GM23338 (cell line): ENCODE results near the gene SETD1B. TPM values are rescaled to one million over a fixed set of nuclear protein-coding genes. Genes with fewer than 3 reads are reported as not detected.
"Not testable (repeated sequence)": the region's sequence is repeated elsewhere in the genome, so short reads cannot be mapped to it uniquely, and the experiment has no call there.

Source experiments
- ATAC-seq: fragments of 200-7000 bp; cut with Tn5 transposase; 3 replicates; pipeline ENCODE4 v1.9.1; 2020
- DNase-seq: peaks from one replicate; pipeline ENCODE4 v3.0.0-alpha.2; 2015; ENCODE audit warnings: low spot score
- H2AFZ ChIP-seq: fragments of 200-600 bp; sonication (generic); 2 replicates; pipeline ENCODE4 v1.8.0; 2016; ENCODE audit warnings: antibody characterized with exemption, mild to moderate bottlenecking, moderate library complexity
- H3F3A ChIP-seq: fragments of 200-600 bp; sonication (generic); replicated peaks from 2 replicates; pipeline ENCODE4 v1.8.0; 2017; ENCODE audit warnings: antibody characterized with exemption, mixed run types, low read depth
- H3K27ac ChIP-seq: fragments of 200-600 bp; sonication (generic); 2 replicates; pipeline ENCODE4 v1.6.1; 2016; ENCODE audit warnings: low read depth
- H3K27me3 ChIP-seq: fragments of 200-600 bp; sonication (generic); 2 replicates; pipeline ENCODE4 v1.8.0; 2016; ENCODE audit warnings: mild to moderate bottlenecking, mixed run types, moderate library complexity; ENCODE audit not compliant: insufficient read depth
- H3K36me3 ChIP-seq: fragments of 200-600 bp; sonication (generic); 2 replicates; pipeline ENCODE4 v1.8.0; 2016; ENCODE audit warnings: mild to moderate bottlenecking; ENCODE audit not compliant: insufficient read depth
- H3K4me1 ChIP-seq: fragments of 200-600 bp; sonication (generic); 2 replicates; pipeline ENCODE4 v1.8.0; 2016; ENCODE audit warnings: mild to moderate bottlenecking, moderate library complexity; ENCODE audit not compliant: insufficient read depth
- H3K4me2 ChIP-seq: fragments of 200-600 bp; sonication (generic); 2 replicates; pipeline ENCODE4 v1.7.1; 2017; ENCODE audit warnings: mixed run types
- H3K4me3 ChIP-seq: fragments of 200-600 bp; sonication (generic); 2 replicates; pipeline ENCODE4 v1.6.1; 2016; ENCODE audit warnings: mixed run types
- H3K79me2 ChIP-seq: fragments of 200-600 bp; sonication (generic); replicated peaks from 2 replicates; pipeline ENCODE4 v1.8.0; 2017; ENCODE audit warnings: mild to moderate bottlenecking; ENCODE audit not compliant: insufficient read depth
- H3K9me2 ChIP-seq: fragments of 200-600 bp; sonication (generic); 2 replicates; pipeline ENCODE4 v1.8.0; 2017; ENCODE audit not compliant: insufficient read depth
- H4K20me1 ChIP-seq: fragments of 200-600 bp; sonication (generic); replicated peaks from 2 replicates; pipeline ENCODE4 v1.8.0; 2017; ENCODE audit warnings: mild to moderate bottlenecking; ENCODE audit not compliant: insufficient read depth
- H3K27ac Mint-ChIP-seq: 2 replicates; pipeline ENCODE4 v1.8.0; 2020; ENCODE audit warnings: inconsistent platforms, mild to moderate bottlenecking, moderate library complexity, mixed read lengths
- H3K27me3 Mint-ChIP-seq: 3 replicates; pipeline ENCODE4 v1.8.0; 2022; ENCODE audit warnings: low read depth, mild to moderate bottlenecking, moderate library complexity, mixed read lengths, inconsistent platforms; ENCODE audit not compliant: insufficient read depth, poor library complexity
- H3K36me3 Mint-ChIP-seq: 3 replicates; pipeline ENCODE4 v1.8.0; 2021; ENCODE audit warnings: low read depth, mild to moderate bottlenecking, inconsistent platforms, moderate library complexity, mixed read lengths
- H3K4me1 Mint-ChIP-seq: 3 replicates; pipeline ENCODE4 v1.8.0; 2020; ENCODE audit warnings: mild to moderate bottlenecking, inconsistent platforms, mixed read lengths
- H3K4me3 Mint-ChIP-seq: 3 replicates; pipeline ENCODE4 v1.8.0; 2021; ENCODE audit warnings: moderate library complexity, mild to moderate bottlenecking, inconsistent platforms, mixed read lengths
- H3K9me3 Mint-ChIP-seq: 3 replicates; pipeline ENCODE4 v1.8.0; 2020; ENCODE audit warnings: moderate library complexity, mild to moderate bottlenecking, inconsistent platforms, mixed read lengths
- CTCF ChIP-seq, 2 experiments: fragments of 200-600 bp in 1 of 2; sonication (generic) in 1 of 2; conservative IDR thresholded peaks; 2 replicates each; pipeline versions ENCODE4 v1.5.1 to v1.6.1; 2016 to 2017; ENCODE audit warnings: antibody characterized with exemption in 2 of 2, low read depth in 2 of 2, mild to moderate bottlenecking in 2 of 2, moderate library complexity in 1 of 2
- EZH2phosphoT487 ChIP-seq: fragments of 200-600 bp; sonication (generic); IDR thresholded peaks from one replicate; pipeline ENCODE4 v1.8.1; 2018; ENCODE audit warnings: antibody characterized with exemption; ENCODE audit not compliant: unreplicated experiment
- JUNB ChIP-seq: IDR thresholded peaks from one replicate; pipeline ENCODE4 v1.6.1; 2016; ENCODE audit warnings: antibody characterized with exemption; ENCODE audit not compliant: unreplicated experiment
- POLR2AphosphoS5 ChIP-seq: IDR thresholded peaks from 2 replicates; pipeline ENCODE4 v1.6.1; 2016; ENCODE audit warnings: antibody characterized with exemption, low read depth
- STAT1 ChIP-seq: IDR thresholded peaks from one replicate; pipeline ENCODE4 v1.6.1; 2016; ENCODE audit warnings: antibody characterized with exemption; ENCODE audit not compliant: unreplicated experiment
- ZNF331 ChIP-seq: fragments of 250-450 bp; sonication (Bioruptor Pico); IDR thresholded peaks from 2 replicates; pipeline ENCODE4 v1.5.0; 2020; ENCODE audit warnings: low read depth, mild to moderate bottlenecking, moderate library complexity
- ZNF462 ChIP-seq: fragments of 250-450 bp; sonication (Bioruptor Pico); IDR thresholded peaks from 2 replicates; pipeline ENCODE4 v1.5.0; 2020; ENCODE audit warnings: mild to moderate bottlenecking, moderate library complexity
- polyA plus RNA-seq: library from polyadenylated mRNA; unstranded; fragments of >200 nt; fragmentation: Nextera tagmentation; extraction: Ambion mirVana; gene quantifications from 2 replicates; pipeline ENCODE4 v1.2.1, GENCODE V29; 2016
- total RNA-seq: library from RNA; depleted of rRNA; stranded (reverse); fragments of >200 nt; shearing (Covaris generic); gene quantifications from 2 replicates; pipeline ENCODE4 v1.2.3, GENCODE V29; 2014

The SETD1B gene
- total and polyA plus RNA-seq, 2 experiments from 2014 or later, result 3.1 to 8.7 TPM

- Histone ChIP-seq H2AFZ (no peak overlapping the region), H3K79me2 (no peaks in the 10 kb centered on the region), H3K27ac (no peak overlapping the region), H3K4me1 (no peaks in the 10 kb centered on the region), H3K4me3 (no peak overlapping the region), H3K27me3 (no peaks in the 10 kb centered on the region), H3K36me3 (no peaks in the 10 kb centered on the region), H4K20me1 (no peaks in the 10 kb centered on the region), H3K4me2 (no peak overlapping the region), H3K9me2 (no peaks in the 10 kb centered on the region), H3F3A (no peaks in the 10 kb centered on the region)
- H3K4me3 Mint-ChIP-seq, result no peak overlapping the region
- no peaks in the 10 kb centered on the region for H3K36me3 Mint-ChIP-seq
- peaks cover 3% of the 10 kb centered on the region for H3K27me3 Mint-ChIP-seq
- H3K27ac Mint-ChIP-seq, result no peak overlapping the region
- H3K4me1 Mint-ChIP-seq, result no peaks in the 10 kb centered on the region
- ATAC-seq (peak; percentile 61), DNase-seq (peak; percentile 44)
- H3K9me3 Mint-ChIP-seq, result no peaks in the 10 kb centered on the region
- no peak for TF ChIP-seq JUNB
- no peak for TF ChIP-seq STAT1
- no peak for TF ChIP-seq POLR2AphosphoS5
- TF ChIP-seq CTCF (conservative IDR thresholded peaks at IDR 0.05; ENCODE audit: low read depth in 2 of 2), result 0 out of 4 replicates have a peak, but pooled peaks of 1 of the 2 experiments have one; percentile 18
- no peak for TF ChIP-seq ZNF331
- no peak for TF ChIP-seq ZNF462 (CRISPR knock-in tag)
- TF ChIP-seq EZH2phosphoT487, result no peak
Measured at GRCh38 chr12:121849665-121850064, 45.9 kb downstream of the SETD1B start.

- H3K9me3 Mint-ChIP-seq, H3K4me1 ChIP-seq, H3K36me3 Mint-ChIP-seq, DNase-seq, H3K4me2 ChIP-seq, H3K27ac Mint-ChIP-seq, ATAC-seq, H3K27me3 ChIP-seq, H3K27ac ChIP-seq, H3K9me2 ChIP-seq, H3K36me3 ChIP-seq, H4K20me1 ChIP-seq, H3K79me2 ChIP-seq, H3F3A ChIP-seq, H3K4me3 ChIP-seq, H3K4me3 Mint-ChIP-seq, H2AFZ ChIP-seq, H3K4me1 Mint-ChIP-seq, H3K27me3 Mint-ChIP-seq: not testable (repeated sequence)
Measured at GRCh38 chr12:121852392-121852791, 48.6 kb downstream of the SETD1B start.
